Prostate gland (tissue), 2 donors: ENCODE results near the gene OR2B6.

Source experiments
- CTCF ChIP-seq, 4 experiments: fragments of 200-600 bp in 2 of 4; fragments of 450-650 bp in 2 of 4; sonication (generic) in 2 of 4; IDR thresholded peaks; 1 replicate in 3 of 4; 2 replicates in 1 of 4; pipeline ENCODE4 v1.5.1; 2016 to 2019; ENCODE audit warnings: antibody characterized with exemption in 4 of 4, mild to moderate bottlenecking in 2 of 4, moderate library complexity in 2 of 4
- POLR2A ChIP-seq: fragments of 450-650 bp; IDR thresholded peaks from one replicate; pipeline ENCODE4 v1.6.1; 2016; ENCODE audit warnings: antibody characterized with exemption, mild to moderate bottlenecking

DNA sequence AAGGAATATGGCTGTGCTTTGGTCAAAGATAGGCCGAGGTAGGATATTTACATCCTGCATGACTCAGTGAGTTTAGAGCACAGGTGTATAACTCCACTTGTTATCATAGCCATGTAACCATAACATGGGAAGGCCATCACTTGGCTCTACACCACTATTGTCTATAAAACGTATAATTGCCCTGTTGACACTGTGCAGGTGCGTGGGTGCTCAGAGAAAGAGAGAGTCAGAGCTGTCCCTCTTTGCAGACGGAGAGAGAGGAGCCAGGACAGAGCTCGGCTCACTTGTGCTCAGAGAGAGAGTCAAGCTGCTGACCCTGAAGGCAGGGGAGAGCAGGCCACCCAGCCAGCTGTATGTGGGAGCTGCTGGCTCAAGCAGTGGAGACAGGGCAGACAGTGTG is 46.0 kb downstream of the OR2B6 start:
- TF ChIP-seq CTCF (IDR thresholded peaks at IDR 0.05): no peak
- no peak for TF ChIP-seq POLR2A
